Measurements from ENCODE around the gene CNNM4.

Gene CNNM4

GRCh38 chr2:96783388-96783787, 22.7 kb downstream of the CNNM4 start (continued):
- TF ChIP-seq, protein P1, sequence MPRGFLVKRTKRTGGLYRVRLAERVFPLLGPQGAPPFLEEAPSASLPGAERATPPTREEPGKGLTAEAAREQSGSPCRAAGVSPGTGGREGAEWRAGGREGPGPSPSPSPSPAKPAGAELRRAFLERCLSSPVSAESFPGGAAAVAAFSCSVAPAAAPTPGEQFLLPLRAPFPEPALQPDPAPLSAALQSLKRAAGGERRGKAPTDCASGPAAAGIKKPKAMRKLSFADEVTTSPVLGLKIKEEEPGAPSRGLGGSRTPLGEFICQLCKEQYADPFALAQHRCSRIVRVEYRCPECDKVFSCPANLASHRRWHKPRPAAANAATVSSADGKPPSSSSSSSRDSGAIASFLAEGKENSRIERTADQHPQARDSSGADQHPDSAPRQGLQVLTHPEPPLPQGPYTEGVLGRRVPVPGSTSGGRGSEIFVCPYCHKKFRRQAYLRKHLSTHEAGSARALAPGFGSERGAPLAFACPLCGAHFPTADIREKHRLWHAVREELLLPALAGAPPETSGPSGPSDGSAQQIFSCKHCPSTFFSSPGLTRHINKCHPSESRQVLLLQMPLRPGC (tag by site-specific recombination; IDR thresholded peaks at IDR 0.05): no peak
- no peak for TF ChIP-seq ZNF221 (tag by site-specific recombination; IDR thresholded peaks at IDR 0.05; ENCODE audit: borderline replicate concordance)
- TF ChIP-seq YY1 (tag by site-specific recombination; IDR thresholded peaks at IDR 0.05): no peak
- TF ChIP-seq ZBTB1 (tag by site-specific recombination; IDR thresholded peaks at IDR 0.05): no peak
- no peak for TF ChIP-seq ZNF302 (tag by site-specific recombination; IDR thresholded peaks at IDR 0.05; ENCODE audit: low read depth)
- TF ChIP-seq ZNF623 (tag by site-specific recombination; IDR thresholded peaks at IDR 0.05): no peak
- TF ChIP-seq ZNF112 (tag by site-specific recombination; IDR thresholded peaks at IDR 0.05): no peak
- no peak for TF ChIP-seq ZSCAN16 (tag by site-specific recombination; IDR thresholded peaks at IDR 0.05)
- no peak for TF ChIP-seq TSHZ1 (tag by site-specific recombination; IDR thresholded peaks at IDR 0.05; ENCODE audit: borderline replicate concordance)

DNA sequence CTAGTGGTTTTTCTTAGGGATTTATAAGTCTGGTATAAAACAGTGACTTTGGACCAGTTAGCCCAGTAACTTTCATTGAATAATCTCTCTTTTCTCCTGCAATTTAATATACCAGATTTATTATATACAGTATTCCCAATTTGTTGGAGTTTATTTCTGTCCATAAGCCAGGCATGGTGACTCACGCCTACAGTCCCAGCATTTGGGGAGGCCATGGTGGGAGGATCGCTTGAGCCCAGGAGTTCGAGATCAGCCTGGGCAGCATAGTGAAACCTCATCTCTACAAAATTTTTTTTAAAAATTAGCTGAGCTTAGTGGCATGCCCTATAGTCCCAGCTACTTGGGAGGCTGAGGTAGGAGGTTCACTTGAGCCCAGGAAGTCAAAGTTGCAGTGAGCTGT, 26.7 kb downstream of the CNNM4 start:
- Histone ChIP-seq H3K4me3 (ENCODE audit: low read depth, low read length) (no peak overlapping the region), H3K4me1 (ENCODE audit: control insufficient read depth, insufficient read depth, low read length) (peaks cover 14% of the 10 kb centered on the region), H3K27ac (ENCODE audit: extremely low read depth, low read depth, low read length) (no peak overlapping the region), H3K36me3 (ENCODE audit: control insufficient read depth in 2 of 2, insufficient read depth in 1 of 2, low read length in 2 of 2) (no peaks in the 10 kb centered on the region; a peak in 1 of 3 replicates), H3K9me3 (ENCODE audit: control insufficient read depth, insufficient read depth, low read depth, low read length) (no peaks in the 10 kb centered on the region)
- POLR2A ChIA-PET: interaction anchor here (0.6 kb wide), 1 partner anchor 27 kb away, joined by 3 read pairs; the partner anchor contains the start of gene CNNM4
- TF ChIP-seq ZNF544 (tag by site-specific recombination; IDR thresholded peaks at IDR 0.05) (no peak), PBX3 (CRISPR knock-in tag; IDR thresholded peaks at IDR 0.05) (no peak), REST (tag by site-specific recombination; IDR thresholded peaks at IDR 0.05) (no peak), ZNF391 (tag by site-specific recombination; IDR thresholded peaks at IDR 0.05; ENCODE audit: borderline replicate concordance, low read depth) (no peak)
- CTCF ChIA-PET: interaction anchor here (1.1 to 2.7 kb wide), 3 partner anchors 13 to 24 kb away, joined by 3 to 11 read pairs (median 7); no protein-coding TSS in a partner anchor
